Loucy (cell line): Measurements from ENCODE around the gene CLSTN2.

Source experiments
- EZH2phosphoT487 ChIP-seq: fragments of 200-600 bp; IDR thresholded peaks from 2 replicates; pipeline ENCODE4 v1.6.1; 2018; ENCODE audit warnings: antibody characterized with exemption, mild to moderate bottlenecking, moderate library complexity, borderline replicate concordance
- TF ChIP-seq, protein P1 (sequence below): fragments of 200-600 bp; sonication (generic); conservative IDR thresholded peaks from 2 replicates; pipeline ENCODE4 v1.5.1; 2014; ENCODE audit warnings: mild to moderate bottlenecking, antibody characterized with exemption, low read length

DNA sequence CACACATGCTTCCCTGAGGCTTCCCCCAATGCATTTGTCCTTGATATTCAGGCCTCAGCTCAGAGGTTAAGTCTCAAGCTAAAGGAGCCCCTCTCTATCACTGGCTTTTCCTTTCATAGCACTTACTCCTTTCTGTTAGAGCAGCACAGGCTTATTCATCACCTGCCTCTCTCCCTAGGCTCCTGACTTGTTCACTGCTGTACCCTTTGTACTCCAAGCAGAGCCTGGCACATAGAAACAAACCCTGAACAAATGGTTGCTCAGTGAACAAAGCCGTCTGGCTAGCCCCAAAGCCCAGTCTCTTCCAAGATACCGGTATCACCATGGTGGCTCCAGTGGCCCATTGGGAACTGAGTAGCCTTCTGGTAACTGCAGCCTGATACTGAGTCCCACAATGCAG, 511.7 kb downstream of the CLSTN2 start:
- TF ChIP-seq, protein P1, sequence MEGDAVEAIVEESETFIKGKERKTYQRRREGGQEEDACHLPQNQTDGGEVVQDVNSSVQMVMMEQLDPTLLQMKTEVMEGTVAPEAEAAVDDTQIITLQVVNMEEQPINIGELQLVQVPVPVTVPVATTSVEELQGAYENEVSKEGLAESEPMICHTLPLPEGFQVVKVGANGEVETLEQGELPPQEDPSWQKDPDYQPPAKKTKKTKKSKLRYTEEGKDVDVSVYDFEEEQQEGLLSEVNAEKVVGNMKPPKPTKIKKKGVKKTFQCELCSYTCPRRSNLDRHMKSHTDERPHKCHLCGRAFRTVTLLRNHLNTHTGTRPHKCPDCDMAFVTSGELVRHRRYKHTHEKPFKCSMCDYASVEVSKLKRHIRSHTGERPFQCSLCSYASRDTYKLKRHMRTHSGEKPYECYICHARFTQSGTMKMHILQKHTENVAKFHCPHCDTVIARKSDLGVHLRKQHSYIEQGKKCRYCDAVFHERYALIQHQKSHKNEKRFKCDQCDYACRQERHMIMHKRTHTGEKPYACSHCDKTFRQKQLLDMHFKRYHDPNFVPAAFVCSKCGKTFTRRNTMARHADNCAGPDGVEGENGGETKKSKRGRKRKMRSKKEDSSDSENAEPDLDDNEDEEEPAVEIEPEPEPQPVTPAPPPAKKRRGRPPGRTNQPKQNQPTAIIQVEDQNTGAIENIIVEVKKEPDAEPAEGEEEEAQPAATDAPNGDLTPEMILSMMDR = no peak
- no peak for TF ChIP-seq EZH2phosphoT487
